ENCODE data around the gene LINS1. TPM values are rescaled to one million over a fixed set of nuclear protein-coding genes. Genes with fewer than 3 reads are reported as not detected.

LINS1 gene
- total RNA-seq, 1 donor from 2014 or later = 5.0 TPM

- DNase-seq (ENCODE audit: low read depth in 2 of 2) = no peak
Measured at GRCh38 chr15:100558771-100559254, 43.2 kb downstream of the LINS1 start.

- DNase-seq (ENCODE audit: low read depth in 2 of 2) = no peak
Measured at GRCh38 chr15:100553468-100553867, 48.5 kb downstream of the LINS1 start.

GRCh38 chr15:100547961-100548360 lies 54.0 kb downstream of the LINS1 start:
- no peak for DNase-seq (ENCODE audit: low read depth in 2 of 2)

- DNase-seq (ENCODE audit: low read depth in 2 of 2) = no peak
Measured at GRCh38 chr15:100544946-100545345, 57.0 kb downstream of the LINS1 start.

- no peak for DNase-seq (ENCODE audit: low read depth in 2 of 2)
Measured at GRCh38 chr15:100544338-100544841, 57.6 kb downstream of the LINS1 start.

- DNase-seq (ENCODE audit: low read depth in 2 of 2) = no peak
Measured at GRCh38 chr15:100542290-100542689, 59.7 kb downstream of the LINS1 start.

- no peak for DNase-seq (ENCODE audit: low read depth in 2 of 2)
Measured at GRCh38 chr15:100537331-100537730, 64.7 kb downstream of the LINS1 start.

GRCh38 chr15:100536733-100537132 lies 65.3 kb downstream of the LINS1 start:
- DNase-seq (ENCODE audit: low read depth in 2 of 2) = no peak

GRCh38 chr15:100533886-100534285 lies 68.1 kb downstream of the LINS1 start:
- DNase-seq (ENCODE audit: low read depth in 2 of 2) = no peak

- DNase-seq (ENCODE audit: low read depth in 2 of 2) = no peak
Measured at GRCh38 chr15:100531823-100532327, 70.1 kb downstream of the LINS1 start.

GRCh38 chr15:100531204-100531603 lies 70.8 kb downstream of the LINS1 start:
- DNase-seq (ENCODE audit: low read depth in 2 of 2) = no peak

- no peak for DNase-seq (ENCODE audit: low read depth in 2 of 2)
Measured at GRCh38 chr15:100529556-100529955, 72.4 kb downstream of the LINS1 start.

GRCh38 chr15:100528833-100529428 lies 73.1 kb downstream of the LINS1 start, which contains the start of gene CERS3:
Gene CERS3, minus strand, starts transcription at chr15:100528950. Its CDS starts 27,101 bp downstream, at chr15:100501849.
- DNase-seq (ENCODE audit: low read depth in 2 of 2) = no peak

- no peak for DNase-seq (ENCODE audit: low read depth in 2 of 2)
Measured at GRCh38 chr15:100526027-100526481, 75.9 kb downstream of the LINS1 start.

- DNase-seq (ENCODE audit: low read depth in 2 of 2) = no peak
Measured at GRCh38 chr15:100525436-100525835, 76.5 kb downstream of the LINS1 start.

- no peak for DNase-seq (ENCODE audit: low read depth in 2 of 2)
Measured at GRCh38 chr15:100524326-100524725, 77.7 kb downstream of the LINS1 start.

GRCh38 chr15:100521907-100522306 lies 80.1 kb downstream of the LINS1 start:
- no peak for DNase-seq (ENCODE audit: low read depth in 2 of 2)

GRCh38 chr15:100520132-100520921 lies 81.7 kb downstream of the LINS1 start:
- no peak for DNase-seq (ENCODE audit: low read depth in 2 of 2)

GRCh38 chr15:100517846-100518245 lies 84.1 kb downstream of the LINS1 start:
- DNase-seq (ENCODE audit: low read depth in 2 of 2) = no peak

Measured in lung microvascular endothelial cell (primary cell).